HG03103 (cell line): ENCODE measurements around the gene LRG1.
"Not testable (repeated sequence)": the region's sequence is repeated elsewhere in the genome, so short reads cannot be mapped to it uniquely, and the experiment has no call there.

Experiments used
- ATAC-seq: cut with Tn5 transposase; IDR thresholded peaks from one replicate; pipeline ENCODE4 v1.9.1; 2021; ENCODE audit warnings: low read depth; ENCODE audit not compliant: unreplicated experiment

Gene LRG1

DNA sequence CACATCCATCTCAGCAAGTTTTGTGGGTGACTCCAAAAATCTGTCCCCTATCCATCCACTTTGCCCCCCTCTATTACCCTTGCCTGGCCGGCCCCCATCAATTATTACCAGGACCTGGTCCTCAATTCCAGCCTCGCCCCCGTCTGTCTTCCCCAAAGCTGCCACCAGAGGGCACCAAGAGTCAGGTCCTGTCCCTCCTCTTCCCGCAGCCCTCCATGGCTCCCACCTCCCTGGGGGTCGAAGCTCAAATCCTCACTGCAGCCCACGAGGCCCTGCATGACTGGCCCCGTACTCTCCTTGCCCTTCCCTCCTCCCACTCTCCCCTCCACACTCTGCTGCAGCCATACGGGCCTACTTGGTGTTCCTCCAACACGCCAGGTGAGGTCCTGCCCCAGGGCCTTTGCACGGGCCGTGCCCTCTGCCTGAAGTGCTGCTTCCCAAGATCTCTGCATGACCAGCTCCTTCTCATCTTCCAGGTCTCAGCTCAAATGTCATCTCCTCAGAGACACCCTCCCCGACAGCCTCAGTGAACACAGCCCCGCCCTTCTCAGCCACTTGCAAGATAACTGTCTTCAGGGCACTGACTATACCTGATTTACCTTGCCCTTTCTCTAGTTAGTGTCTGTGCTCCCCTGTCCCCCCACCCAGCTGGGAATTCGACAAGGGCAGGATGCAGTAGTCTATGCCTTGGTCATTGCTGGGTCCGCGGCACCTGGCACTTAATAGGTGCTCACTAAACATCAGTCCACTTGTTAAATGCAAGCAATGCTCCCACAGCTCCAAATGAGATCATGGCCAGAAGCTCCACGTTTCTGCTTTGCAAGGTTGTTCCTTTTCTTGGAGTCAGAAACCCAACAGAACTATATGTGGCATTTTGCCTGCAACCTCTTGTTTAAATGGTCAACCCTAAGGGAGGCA lies 36.4 kb upstream of the LRG1 start:
- ATAC-seq, result no peak

DNA sequence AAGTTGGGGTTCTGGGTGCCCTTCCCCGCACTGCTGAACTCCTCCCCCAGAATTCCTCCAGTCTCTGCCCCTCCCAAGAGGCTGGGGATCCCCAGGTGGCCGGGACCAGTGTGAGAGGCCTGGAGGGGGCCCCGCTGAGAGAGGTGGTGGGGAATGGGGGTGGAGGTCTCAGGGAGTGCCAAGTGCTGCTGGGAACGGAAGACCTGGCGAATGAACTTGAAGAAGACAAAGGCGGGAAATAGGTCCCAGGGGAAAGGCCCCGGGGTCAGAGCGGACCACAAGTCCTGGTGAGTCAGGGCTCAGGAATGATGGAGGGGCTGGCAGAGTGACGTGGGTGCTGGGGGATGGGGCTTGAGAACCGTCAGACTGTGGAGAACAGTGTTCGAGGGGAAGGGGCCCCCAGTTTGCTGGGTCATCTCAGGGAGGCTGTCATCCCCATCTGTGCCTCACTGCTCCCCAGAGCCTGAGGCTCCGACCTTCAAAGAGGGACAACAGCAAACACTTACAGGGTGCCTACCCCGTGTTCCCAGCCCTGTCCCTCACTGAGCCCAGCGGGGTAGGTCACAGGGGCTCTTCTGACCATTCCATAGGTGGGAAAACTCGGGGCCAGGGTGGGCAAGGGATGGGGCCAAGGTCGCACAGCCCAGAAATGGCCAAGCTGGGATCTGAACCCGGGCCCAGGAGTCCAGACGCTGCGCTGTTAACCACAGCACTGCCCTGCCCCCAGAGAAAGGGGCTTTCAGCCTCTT lies 35.6 kb upstream of the LRG1 start:
- ATAC-seq, result no peak

- ATAC-seq, result no peak
These were observed 33.8 kb upstream of the LRG1 start for GRCh38 chr19:4573682-4574081.

- ATAC-seq, result no peak
These were observed 31.6 kb upstream of the LRG1 start for GRCh38 chr19:4571305-4571917.

DNA sequence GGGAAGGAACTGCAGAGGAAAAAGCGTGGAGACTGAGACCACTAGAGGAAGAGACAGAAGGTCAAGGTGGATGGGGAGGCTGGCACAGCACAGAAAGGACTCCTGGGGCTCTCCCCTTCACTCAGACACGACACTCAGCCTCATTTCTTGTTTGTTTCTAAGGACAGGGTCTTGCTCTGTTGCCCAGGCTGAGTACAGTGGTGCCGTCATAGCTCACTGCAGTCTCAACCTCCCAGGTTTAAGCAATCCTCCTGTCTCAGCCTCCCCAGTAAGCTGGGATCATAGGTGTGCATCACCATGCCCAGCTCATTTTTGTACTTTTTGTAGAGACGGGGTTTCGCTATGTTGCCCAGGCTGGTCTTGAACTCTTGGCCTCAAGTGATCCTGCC lies 31.1 kb upstream of the LRG1 start:
- ATAC-seq, result no peak

DNA sequence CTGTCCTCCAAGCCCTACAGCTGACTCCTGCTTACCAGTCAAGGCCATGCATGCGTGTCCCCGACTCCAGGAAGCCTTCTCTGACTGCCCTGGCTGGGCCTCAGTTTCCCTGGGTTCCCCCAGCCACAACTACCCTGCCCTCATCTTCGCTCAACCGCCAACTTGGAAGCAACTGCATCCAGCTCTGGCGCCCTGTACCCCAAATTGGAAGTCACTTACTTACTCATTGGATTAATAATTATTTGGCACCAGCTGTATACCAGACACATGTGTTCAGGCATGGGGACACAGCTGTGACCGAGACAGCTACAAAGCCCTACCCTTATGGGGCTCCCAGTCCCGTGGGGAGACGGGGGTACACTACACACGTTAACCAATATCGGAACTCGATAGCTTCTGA lies 30.6 kb upstream of the LRG1 start:
- ATAC-seq, result no peak

GRCh38 chr19:4568886-4569285 lies 29.1 kb upstream of the LRG1 start:
- no peak for ATAC-seq

- ATAC-seq, result no peak
These were observed 27.8 kb upstream of the LRG1 start for GRCh38 chr19:4567584-4568071.

DNA sequence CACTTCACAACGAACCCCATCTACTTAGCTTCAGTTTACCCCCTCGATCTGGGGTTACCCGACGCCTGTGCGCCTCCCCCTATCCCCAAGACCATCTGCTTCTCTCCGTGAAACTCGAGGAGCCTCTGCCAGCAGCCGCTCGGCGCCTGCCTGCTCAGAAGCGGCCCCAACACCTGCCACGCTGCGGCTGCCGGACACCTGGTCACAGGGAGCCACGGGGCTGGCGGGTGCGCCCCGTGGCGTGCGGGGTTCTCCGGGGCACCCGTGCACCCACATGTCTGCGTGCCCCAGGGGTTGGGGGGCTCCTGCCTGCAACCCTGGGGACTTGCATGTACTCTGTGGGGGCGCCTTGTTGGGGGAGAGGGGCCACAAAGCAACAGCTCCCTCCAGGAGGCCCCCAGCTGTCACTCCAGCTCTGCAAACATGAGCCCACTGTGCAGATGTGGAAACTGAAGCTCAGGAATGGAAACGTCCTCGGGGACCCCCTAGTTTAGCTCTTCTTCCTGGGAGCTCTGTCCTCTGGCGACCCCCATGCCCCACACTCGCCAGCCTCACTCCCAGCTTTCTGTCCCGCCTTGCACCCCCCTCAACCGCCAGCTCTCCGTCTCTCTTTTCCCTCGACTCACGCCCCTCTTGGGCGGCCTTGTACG lies 26.7 kb upstream of the LRG1 start:
- ATAC-seq, result no peak

- ATAC-seq, result not testable (repeated sequence)
These were observed 23.7 kb upstream of the LRG1 start for GRCh38 chr19:4563562-4563961.

DNA sequence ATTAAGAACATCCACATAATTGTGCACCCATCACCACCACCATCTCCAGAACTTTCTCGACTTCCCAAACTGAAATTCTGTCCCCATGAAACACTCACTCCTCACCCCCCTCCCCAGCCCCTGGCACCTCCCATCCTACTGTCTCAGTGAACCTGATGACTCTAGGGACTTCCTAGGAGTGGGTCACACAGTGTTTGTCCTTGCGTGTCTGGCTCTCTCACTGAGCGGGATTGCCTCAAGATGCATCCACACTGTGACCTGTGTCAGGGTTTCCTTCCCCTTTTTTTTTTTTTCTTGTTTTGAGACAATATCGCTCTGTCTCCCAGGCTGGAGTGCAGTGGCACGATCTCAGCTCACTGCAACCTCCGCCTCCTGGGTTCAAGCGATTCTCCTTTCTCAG lies 22.2 kb upstream of the LRG1 start:
- not testable (repeated sequence) for ATAC-seq

- no peak for ATAC-seq
These were observed 19.7 kb upstream of the LRG1 start, which contains the start of gene SEMA6B for GRCh38 chr19:4559569-4559968. Gene SEMA6B, minus strand, starts transcription at chr19:4559684. Its CDS starts 1,227 bp downstream, at chr19:4558457.

DNA sequence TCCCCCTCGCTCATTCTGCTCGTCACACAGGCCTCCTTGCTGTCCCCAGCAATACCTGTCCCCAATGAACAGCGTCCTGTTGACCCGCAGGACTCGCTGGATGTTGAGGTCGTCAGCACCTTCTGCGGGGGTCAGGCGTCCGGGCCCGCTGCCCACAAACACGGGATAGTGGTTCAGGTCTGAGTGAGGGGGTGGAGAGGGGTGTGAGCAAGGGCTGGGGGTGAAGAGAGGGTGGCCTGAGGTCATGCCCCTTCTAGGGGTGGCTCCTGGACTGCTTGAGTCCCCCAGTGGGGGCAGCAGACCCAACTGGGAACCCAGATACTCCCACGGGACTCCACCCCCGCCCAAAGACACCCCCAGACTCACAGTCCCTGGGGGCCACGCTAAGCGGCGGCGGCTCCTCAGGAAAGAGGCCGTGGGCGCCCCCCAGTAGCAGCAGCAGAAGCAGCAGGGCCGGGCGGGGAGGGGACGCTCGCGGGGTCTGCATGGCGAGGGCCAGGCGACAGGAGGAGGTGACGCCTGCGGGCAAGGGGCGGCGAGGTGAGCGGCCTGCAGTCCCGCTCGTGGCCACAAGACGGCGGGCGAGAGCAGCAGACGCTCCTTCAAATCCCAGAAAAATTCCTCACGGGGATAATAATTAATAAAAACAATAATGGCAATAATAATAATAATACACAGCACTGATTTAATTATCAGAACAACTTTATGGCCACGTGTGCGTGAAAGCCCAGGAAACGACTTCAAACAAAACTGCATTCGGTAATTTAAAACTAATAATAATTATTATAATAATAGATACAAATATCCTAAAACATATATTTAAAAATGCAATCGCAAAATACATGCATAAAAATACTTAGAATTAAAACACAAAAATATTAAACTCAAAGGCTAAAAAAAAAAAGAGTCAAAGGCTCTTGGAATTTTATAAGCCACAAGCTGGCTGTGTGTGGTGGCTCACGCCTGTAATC lies 18.4 kb upstream of the LRG1 start:
- ATAC-seq, result no peak

DNA sequence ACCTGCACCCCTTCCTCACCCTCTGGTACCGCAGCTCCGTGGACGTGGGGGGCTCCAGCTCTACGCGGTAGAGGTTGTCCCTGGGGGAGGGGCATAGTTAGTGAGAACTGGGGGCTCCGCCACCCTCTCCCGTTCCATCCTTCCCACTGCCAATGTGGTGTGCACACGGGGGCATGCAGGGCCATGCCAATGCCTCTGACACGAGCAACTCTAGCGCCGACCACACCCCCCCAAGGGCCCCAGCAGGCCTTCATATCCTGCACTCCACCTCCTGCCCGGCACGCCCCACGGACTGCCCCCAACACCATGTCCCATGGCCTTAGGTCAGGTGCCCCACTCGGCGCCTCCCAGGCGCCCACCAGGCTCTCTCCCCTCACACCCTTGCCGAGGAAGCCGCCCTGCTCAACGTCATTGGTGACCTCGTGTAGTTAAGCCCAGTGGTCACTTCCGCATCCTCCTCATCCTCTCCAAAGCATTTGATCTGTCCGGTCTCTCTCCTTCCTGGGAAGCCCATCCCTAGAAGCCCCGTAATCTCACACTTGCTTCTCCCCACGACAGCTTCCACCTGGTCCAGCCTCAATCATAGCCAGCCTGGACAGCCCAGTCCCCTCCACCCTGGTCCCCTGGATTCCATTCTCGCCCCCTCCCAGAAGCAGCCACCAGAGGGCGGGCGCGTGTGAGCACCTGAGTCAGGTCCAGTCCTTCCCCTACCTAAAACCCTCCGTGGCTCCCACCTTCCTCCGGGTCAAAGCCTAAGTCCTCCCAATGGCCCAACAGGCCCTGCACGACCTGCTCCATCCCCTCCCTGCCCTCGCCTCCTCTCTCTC lies 17.5 kb upstream of the LRG1 start:
- ATAC-seq, result no peak

DNA sequence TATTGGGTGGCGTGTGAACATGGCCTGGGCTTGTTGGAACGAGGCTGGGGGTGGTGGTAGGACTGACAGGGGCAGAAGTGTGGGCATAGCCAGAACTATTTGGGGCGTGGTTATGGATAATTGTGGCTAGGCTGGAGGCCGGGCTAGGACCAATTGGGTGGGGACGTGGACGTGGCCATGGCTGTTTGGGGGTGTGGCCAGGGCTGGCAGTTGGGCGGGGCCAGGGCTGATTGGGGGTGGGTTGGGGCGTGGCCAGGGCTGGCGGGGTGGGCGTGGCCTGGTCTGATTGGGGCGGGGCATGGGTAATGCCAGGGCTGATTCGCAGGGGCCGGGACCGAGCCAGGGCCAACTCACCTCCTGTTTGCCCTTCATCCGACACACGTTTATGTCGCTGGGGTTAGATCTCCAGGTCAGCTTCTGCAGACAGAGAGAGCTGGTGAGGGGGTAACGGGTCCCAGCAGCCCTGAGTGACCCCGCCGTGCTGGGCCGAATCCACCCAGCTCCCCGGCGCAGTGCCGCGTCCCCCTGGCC lies 16.8 kb upstream of the LRG1 start:
- no peak for ATAC-seq

- no peak for ATAC-seq
These were observed 16.1 kb upstream of the LRG1 start for GRCh38 chr19:4555657-4556561.

GRCh38 chr19:4554717-4555116 lies 14.9 kb upstream of the LRG1 start:
- ATAC-seq, result no peak
